H1 (cell line): ENCODE results near the gene TSR1. TPM values are rescaled to one million over a fixed set of nuclear protein-coding genes. Genes with fewer than 3 reads are reported as not detected.

Source experiments
- BACH1 ChIP-seq: IDR thresholded peaks from 2 replicates; pipeline ENCODE4 v1.6.1; 2012; ENCODE audit warnings: low read length, improper control_type of control experiment
- BRCA1 ChIP-seq: IDR thresholded peaks from 2 replicates; pipeline ENCODE4 v1.6.1; 2012; ENCODE audit warnings: low read depth, low read length, improper control_type of control experiment
- NRF1 ChIP-seq: IDR thresholded peaks from 2 replicates; pipeline ENCODE4 v1.6.1; 2011; ENCODE audit warnings: mild to moderate bottlenecking, low read depth, low read length, improper control_type of control experiment
- POLR2AphosphoS5 ChIP-seq: IDR thresholded peaks from 2 replicates; pipeline ENCODE4 v1.6.1; 2011; ENCODE audit warnings: low read depth, low read length
- TEAD4 ChIP-seq: IDR thresholded peaks from 2 replicates; pipeline ENCODE4 v1.6.1; 2012; ENCODE audit warnings: low read depth, low read length, inconsistent platforms, mixed read lengths
- polyA plus RNA-seq, 7 experiments: library from polyadenylated mRNA; depleted of rRNA in 3 of 7; stranded (reverse) in 5 of 7; unstranded in 2 of 7; fragments of >200 nt in 5 of 7; fragments of 200-250 nt in 2 of 7; gene quantifications; 1 replicate in 5 of 7; 2 replicates in 1 of 7; 4 replicates in 1 of 7; pipeline versions ENCODE4 v1.2.1 to v1.2.3, GENCODE V29; 2011 to 2013; ENCODE audit warnings: missing spikeins in 2 of 7, mixed read lengths in 2 of 7
- total RNA-seq: library from RNA; stranded (reverse); fragmentation: NEBNext Ultra II Directional; extraction: Animal tissue kit (Norgen Biotek cat#: 25700); gene quantifications from 2 replicates; pipeline ENCODE4 v1.2.1, GENCODE V29; 2021

The TSR1 gene
- total and polyA plus RNA-seq, 2 of the 8 experiments (the other 6 are each of a cell fraction or from before 2014, with no cell fraction given) = 14.5 to 69.7 TPM

DNA sequence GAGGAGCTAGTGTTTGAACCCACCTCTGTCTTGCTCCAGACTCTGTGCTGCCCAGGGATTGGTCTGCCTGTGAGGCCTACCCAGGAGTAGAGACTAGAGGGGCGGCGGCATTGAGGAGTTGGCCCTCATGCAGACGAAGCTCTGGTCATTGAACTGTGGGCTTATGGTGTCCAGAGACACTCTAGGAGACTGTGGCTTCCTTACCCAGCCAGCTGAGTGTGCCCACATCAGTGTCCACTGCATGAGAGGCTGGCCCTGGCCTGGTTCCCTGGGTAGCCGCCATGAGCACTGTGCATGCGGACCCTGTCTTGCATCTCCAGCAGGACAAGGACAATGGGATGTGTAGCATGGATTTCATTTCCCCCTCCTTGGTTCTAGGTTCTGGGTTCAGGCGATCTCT, 15.0 kb upstream of the TSR1 start (continued):
- TF ChIP-seq BRCA1 (no peak), POLR2AphosphoS5 (no peak), TEAD4 (no peak), NRF1 (no peak), BACH1 (no peak)
